Limb (tissue), 2 donors: ENCODE measurements around the gene POLR2H.
A peak's percentile ranks its signal among the peaks of the same experiment; 100 is the strongest.

Experiments
- DNase-seq, 2 donors: peaks; one replicate each; pipeline ENCODE4 v3.0.0-alpha.2; 2016; ENCODE audit errors: extremely low spot score in 2 of 2

The POLR2H gene

GRCh38 chr3:184361532-184361931 is at the start of gene POLR2H, which contains the start of gene CLCN2:
POLR2H (plus strand) TSS chr3:184361710; CDS start chr3:184363493, 1,783 bp downstream.
CLCN2 (minus strand) TSS chr3:184361605; CDS start chr3:184361479, 126 bp downstream.
- DNase-seq, result no peak

- DNase-seq, result peak; percentile 95 to 96
Observed at GRCh38 chr3:184314363-184314699, 47.2 kb upstream of the POLR2H start, which contains the start of gene EIF4G1. EIF4G1 (plus strand) TSS chr3:184314606; CDS start chr3:184315797, 1,191 bp downstream.

DNA sequence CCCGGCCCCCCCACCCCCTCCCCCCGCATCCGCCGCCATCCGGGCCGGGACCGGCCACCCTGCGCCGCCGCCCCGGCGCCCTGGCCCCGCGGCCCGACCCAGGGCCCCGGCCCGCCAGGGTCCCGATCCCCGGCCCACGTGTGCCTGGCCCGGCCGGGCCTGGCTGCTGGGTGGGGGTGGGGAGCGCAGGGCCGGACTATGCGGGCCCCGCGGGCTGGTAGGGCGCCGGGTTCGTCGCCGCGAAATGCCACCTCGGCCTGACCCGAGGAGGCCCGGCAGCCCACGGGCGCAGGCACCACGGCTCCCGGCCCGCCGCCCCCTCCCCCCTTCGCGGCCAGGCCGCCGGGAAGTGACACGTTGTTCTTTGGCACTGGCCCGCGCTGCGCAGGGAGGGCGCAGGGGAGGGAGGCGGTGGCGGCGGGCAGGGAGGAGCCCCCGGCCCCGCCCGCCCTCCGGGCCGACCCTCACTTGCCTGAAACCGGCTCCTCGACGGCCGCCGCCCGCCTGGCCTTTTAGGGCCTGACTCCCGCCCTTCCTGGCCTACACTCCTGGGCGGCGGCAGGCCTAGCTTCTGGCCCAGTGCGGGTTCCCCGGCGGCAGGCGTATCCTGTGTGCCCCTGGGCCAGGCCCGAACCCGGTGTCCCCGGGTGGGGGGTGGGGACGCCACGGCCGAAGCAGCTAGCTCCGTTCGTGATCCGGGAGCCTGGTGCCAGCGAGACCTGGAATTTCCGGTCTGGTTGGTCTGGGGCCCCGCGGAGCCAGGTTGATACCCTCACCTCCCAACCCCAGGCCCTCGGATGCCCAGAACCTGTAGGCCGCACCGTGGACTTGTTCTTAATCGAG is 46.6 kb upstream of the POLR2H start:
- DNase-seq, result peak; percentile 74 to 88

DNA sequence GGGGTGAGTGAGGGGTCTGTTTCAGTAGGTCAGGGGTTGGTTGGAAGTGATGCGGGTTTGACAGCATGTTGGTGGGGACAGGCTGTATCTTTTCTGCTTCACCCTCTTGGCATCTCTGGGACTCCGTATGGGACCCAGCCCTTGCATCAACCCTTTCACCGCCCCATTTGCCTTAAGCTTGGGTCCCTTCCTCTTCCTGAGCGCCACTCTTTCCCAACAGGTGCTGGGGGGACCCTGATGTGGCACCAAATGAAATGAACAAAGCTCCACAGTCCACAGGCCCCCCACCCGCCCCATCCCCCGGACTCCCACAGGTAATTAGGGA is 46.0 kb upstream of the POLR2H start:
- no peak for DNase-seq

GRCh38 chr3:184315871-184316661 is 45.4 kb upstream of the POLR2H start:
- DNase-seq, result peak in 1 of 2 donors; percentile 41

GRCh38 chr3:184316792-184317191 is 44.7 kb upstream of the POLR2H start:
- DNase-seq, result no peak

GRCh38 chr3:184317201-184317600 is 44.3 kb upstream of the POLR2H start:
- no peak for DNase-seq

GRCh38 chr3:184320104-184320445 is 41.4 kb upstream of the POLR2H start:
- peak; percentile 39 to 61 for DNase-seq

DNA sequence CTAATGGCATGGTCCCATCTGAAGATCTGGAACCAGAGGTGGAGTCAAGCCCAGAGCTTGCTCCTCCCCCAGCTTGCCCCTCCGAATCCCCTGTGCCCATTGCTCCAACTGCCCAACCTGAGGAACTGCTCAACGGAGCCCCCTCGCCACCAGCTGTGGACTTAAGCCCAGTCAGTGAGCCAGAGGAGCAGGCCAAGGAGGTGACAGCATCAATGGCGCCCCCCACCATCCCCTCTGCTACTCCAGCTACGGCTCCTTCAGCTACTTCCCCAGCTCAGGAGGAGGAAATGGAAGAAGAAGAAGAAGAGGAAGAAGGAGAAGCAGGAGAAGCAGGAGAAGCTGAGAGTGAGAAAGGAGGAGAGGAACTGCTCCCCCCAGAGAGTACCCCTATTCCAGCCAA is 39.8 kb upstream of the POLR2H start:
- no peak for DNase-seq

- no peak for DNase-seq
Observed at GRCh38 chr3:184322731-184323487, 38.6 kb upstream of the POLR2H start.

DNA sequence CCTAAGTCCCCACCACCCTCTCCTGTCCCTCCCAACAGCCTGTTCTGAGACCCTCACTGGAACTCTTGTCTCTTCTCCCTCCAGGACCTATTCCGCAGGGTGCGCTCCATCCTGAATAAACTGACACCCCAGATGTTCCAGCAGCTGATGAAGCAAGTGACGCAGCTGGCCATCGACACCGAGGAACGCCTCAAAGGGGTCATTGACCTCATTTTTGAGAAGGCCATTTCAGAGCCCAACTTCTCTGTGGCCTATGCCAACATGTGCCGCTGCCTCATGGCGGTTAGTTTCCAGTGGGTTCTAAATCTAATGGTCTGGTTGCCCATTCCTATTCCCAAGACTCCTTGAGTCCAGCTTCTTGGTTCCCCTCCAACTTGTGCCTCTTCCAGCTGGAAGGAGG is 37.8 kb upstream of the POLR2H start:
- no peak for DNase-seq

GRCh38 chr3:184325269-184325668 is 36.2 kb upstream of the POLR2H start:
- DNase-seq, result no peak

DNA sequence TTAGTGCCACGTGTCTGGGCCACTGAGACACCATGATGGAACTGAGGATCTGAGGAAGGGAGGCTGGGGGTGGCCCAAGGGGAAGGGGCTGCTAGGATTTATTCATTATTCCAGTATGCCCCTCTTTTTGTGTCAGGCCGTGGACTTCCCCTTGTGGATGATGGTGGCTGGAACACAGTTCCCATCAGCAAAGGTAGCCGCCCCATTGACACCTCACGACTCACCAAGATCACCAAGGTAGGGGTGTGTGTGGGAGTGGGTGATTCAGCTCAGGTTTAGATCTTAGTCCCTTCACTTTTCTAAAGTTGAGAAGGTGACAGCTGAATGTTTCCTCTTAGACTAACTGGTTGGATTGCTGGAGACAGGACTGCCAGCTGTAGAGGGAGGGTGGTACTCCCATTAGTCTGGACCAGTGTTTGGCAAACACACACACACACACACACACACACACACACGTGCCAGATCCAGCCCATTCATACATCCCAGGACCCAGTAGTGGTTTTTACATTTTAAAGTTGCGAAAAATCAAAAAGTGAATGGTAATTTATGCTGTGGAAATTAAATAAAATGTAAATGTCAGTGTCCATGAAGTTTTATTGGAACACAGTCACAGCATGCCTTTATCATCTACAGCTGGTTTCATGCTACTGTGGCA is 35.7 kb upstream of the POLR2H start:
- no peak for DNase-seq

- no peak for DNase-seq
Observed at GRCh38 chr3:184327171-184327570, 34.3 kb upstream of the POLR2H start.

DNA sequence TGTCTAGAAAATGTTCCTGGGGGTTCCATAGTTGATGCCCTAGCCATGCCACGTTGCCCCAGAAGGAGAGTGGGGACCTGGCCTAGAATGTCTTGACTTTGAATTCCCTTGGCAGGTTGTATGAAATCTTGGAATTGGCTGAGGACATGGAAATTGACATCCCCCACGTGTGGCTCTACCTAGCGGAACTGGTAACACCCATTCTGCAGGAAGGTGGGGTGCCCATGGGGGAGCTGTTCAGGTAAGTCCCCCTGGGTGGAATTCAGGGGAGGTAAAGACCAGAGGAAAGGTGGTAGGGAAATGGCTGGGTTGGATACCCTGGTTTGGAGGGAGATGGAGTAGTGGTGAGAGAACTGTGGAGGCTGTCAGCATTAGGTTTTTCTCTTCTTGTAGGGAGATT is 33.0 kb upstream of the POLR2H start:
- DNase-seq, result no peak

GRCh38 chr3:184332370-184333090 is 29.0 kb upstream of the POLR2H start:
- no peak for DNase-seq

DNA sequence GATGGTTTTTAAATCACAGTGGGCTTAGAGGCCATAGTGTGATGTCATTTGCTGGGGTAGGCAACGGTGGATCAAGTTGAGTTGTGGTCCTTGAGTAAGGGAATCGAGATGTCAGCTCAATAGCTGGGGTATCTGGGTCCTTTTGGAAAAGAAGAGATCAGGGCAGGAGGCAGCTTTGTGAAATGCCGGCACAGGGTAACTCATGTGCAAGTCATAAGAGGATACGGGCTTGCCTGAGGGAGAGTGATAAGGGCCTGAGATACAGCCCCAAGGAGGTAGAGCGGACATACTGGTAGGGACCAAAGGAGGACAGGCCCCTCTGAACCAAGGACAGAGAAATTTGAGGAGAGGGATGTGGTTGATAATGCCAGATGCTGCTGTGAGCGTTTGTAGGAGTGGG is 28.3 kb upstream of the POLR2H start:
- no peak for DNase-seq

- no peak for DNase-seq
Observed at GRCh38 chr3:184333700-184334099, 27.8 kb upstream of the POLR2H start.

DNA sequence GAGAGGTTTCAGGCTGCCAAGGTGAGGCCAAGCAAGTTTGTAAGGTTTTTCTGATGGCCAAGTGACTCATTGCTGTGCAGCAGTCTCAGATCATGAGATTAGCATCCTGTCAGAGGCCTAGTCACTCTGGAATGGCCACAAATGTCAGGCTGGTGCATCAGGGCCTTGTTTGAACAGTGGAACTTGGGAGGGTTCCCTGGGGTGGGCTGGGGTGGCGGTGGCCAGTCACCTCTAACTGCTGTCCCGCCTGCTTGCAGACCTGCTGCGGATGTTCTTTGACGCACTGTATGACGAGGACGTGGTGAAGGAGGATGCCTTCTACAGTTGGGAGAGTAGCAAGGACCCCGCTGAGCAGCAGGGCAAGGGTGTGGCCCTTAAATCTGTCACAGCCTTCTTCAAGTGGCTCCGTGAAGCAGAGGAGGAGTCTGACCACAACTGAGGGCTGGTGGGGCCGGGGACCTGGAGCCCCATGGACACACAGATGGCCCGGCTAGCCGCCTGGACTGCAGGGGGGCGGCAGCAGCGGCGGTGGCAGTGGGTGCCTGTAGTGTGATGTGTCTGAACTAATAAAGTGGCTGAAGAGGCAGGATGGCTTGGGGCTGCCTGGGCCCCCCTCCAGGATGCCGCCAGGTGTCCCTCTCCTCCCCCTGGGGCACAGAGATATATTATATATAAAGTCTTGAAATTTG is 26.9 kb upstream of the POLR2H start:
- DNase-seq, result no peak

DNA sequence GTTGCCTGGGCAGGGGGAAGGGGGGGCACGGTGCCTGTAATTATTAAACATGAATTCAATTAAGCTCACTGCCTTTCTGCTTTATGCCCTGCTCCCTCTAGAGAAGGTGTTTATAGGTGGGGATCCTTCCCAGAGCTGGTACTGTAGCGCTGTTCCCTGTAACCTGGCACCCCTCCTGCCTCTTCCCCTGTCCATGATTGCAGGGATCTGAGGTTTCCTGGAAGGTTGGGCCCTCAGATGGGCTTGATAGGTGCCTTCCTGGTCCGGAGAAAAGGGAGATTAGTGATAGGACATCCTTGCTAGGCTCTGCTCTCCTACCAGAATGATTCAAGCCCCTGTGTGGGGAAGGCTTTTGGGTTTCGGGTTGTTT is 26.2 kb upstream of the POLR2H start:
- no peak for DNase-seq
